ENCODE measurements around the gene BLOC1S1. TPM values are rescaled to one million over a fixed set of nuclear protein-coding genes. Genes with fewer than 3 reads are reported as not detected.

Gene BLOC1S1
- total RNA-seq, 1 donor from 2014 or later = 134 TPM

DNA sequence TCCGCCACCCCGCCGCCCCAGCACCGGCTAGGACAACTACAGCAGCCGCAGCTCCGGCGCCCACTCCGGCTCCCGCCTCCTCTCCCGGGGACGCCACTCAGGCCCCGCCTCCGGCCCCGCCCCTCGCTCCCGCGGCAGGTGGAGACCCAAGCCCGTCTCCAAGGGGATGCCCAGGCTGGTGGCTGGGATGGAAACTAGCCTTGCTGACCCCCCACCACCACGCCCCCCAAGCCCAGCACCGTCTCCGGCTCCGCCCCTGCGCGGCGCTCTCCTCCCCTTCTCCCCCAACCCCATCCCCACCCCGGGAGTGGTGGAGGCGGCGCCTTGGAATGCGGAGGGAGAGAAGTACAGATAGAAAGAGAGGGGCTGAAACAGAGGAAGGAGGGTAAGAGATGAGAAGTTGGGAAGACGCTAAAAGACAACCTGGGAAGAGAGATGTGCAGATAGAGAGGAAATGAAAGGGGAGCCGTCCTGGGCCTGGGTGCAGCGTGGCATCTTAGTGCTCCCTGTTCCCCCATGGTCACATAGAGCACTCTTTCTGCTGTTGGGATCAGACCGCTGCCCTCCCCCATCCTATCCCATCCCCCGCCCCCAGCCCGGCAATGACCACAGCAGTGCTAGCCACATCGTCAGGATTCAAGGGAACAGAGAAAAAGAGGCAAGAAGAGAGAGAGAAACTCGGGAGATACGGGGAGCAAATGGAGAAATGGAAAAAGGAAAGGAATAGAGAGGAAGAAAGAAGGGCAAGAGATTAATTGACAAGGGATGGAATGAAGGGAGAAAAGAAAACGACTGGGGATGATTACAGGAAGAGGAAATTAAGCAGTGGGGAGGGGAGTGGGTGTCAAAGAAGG is 7.8 kb upstream of the BLOC1S1 start, which contains the start of gene ITGA7:
Gene ITGA7, minus strand, starts transcription at position 64 of the 854 bp plus-strand sequence. CDS start 222 bp downstream, outside the sequence.
- H3K36me3 ChIP-seq = no peaks in the 10 kb centered on the region
- peaks cover 21% of the 10 kb centered on the region for H3K4me1 ChIP-seq
- peak within 1 kb of the TSS; percentile 65 for H3K4me3 ChIP-seq
- no peaks in the 10 kb centered on the region for H3K9me3 ChIP-seq
- H3K27me3 ChIP-seq (ENCODE audit: low read depth) = peaks cover 14% of the 10 kb centered on the region
- intact Hi-C loops (cut with DNase I) = no loop called here
- H3K27ac ChIP-seq = no peak within 1 kb of the TSS
- peak; percentile 80 to 87 for ATAC-seq
- TF ChIP-seq, protein P1, sequence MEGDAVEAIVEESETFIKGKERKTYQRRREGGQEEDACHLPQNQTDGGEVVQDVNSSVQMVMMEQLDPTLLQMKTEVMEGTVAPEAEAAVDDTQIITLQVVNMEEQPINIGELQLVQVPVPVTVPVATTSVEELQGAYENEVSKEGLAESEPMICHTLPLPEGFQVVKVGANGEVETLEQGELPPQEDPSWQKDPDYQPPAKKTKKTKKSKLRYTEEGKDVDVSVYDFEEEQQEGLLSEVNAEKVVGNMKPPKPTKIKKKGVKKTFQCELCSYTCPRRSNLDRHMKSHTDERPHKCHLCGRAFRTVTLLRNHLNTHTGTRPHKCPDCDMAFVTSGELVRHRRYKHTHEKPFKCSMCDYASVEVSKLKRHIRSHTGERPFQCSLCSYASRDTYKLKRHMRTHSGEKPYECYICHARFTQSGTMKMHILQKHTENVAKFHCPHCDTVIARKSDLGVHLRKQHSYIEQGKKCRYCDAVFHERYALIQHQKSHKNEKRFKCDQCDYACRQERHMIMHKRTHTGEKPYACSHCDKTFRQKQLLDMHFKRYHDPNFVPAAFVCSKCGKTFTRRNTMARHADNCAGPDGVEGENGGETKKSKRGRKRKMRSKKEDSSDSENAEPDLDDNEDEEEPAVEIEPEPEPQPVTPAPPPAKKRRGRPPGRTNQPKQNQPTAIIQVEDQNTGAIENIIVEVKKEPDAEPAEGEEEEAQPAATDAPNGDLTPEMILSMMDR (IDR thresholded peaks at IDR 0.05) = no peak
- peak; percentile 80 for DNase-seq

DNA sequence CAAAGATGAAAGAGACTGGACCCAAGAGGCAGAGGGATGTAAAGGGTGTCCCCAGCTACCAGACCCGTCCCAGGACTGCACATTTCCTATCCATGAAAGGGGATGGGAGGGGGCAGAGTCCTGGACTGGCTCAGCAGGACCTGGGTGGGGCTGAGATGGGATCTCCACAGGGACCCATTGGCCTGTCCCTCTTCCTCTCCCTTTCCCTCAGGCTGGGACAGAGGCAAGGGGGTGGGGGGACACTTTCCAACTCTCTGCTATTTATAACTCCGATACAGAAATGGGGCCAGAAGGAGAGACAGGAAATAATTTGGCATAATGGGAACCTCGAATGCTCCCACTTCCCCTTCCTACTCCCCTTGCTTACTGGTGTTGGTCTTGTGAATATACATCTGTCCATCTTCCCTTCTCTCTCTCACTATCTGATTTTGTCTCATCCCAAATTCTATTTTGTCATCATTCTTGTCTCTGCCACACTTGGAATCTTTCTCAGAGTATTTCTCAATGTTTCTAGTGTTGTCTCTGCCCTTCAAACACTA is 7.1 kb upstream of the BLOC1S1 start:
- no peaks in the 10 kb centered on the region for H3K36me3 ChIP-seq
- DNase-seq (no peak), ATAC-seq (peak in 1 of 2 donors; percentile 14)
- H3K4me3 ChIP-seq = no peak overlapping the region
- TF ChIP-seq, protein P1 (IDR thresholded peaks at IDR 0.05) = no peak
- H3K27ac ChIP-seq = no peak overlapping the region
- H3K27me3 ChIP-seq (ENCODE audit: low read depth) = peaks cover 14% of the 10 kb centered on the region
- no peaks in the 10 kb centered on the region for H3K9me3 ChIP-seq
- intact Hi-C loops (cut with DNase I) = no loop called here
- peaks cover 21% of the 10 kb centered on the region for H3K4me1 ChIP-seq

DNA sequence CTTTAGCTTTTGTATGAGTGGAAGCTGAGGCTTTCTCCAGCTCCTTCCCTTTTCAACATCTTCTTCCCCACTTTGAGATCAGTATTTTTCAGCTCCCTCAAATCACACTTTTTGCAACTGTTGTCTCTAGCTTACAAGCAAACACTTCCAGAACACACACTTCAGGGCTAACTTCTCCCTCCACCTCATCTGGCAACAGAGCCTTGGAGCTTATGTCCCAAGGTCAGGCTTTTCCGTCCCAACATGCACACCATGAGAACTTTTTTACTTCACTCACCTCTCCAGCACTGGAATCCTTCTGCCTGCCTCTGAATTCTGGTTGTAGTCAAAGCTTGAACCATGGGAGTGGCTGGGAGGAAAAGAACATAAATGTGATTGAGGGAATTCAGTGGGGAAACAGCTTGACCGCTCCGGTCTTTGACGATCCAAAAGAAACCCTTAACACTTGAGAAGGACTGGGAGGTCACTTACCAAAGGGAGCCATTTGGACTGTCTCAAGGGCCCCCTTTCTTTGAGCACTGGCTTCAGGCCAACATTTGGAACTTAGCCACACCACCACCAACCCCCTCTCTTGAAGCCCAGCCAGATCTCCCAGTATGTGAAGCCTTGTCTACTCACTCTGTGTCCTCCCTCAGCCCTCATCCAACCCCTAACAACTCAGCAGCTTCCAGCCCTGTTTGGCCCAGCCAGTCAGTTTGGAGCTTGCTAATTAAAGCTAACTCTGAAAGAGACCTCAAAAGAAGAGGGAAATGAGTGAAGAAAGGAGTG is 3.9 kb upstream of the BLOC1S1 start:
- intact Hi-C loops (cut with DNase I) = no loop called here
- no peaks in the 10 kb centered on the region for H3K36me3 ChIP-seq
- peaks cover 33% of the 10 kb centered on the region for H3K4me1 ChIP-seq
- TF ChIP-seq, protein P1 (IDR thresholded peaks at IDR 0.05) = no peak
- ATAC-seq (no peak), DNase-seq (no peak)
- H3K27ac ChIP-seq = no peak overlapping the region
- H3K27me3 ChIP-seq (ENCODE audit: low read depth) = peaks cover 6% of the 10 kb centered on the region
- no peaks in the 10 kb centered on the region for H3K9me3 ChIP-seq
- H3K4me3 ChIP-seq = no peak overlapping the region

DNA sequence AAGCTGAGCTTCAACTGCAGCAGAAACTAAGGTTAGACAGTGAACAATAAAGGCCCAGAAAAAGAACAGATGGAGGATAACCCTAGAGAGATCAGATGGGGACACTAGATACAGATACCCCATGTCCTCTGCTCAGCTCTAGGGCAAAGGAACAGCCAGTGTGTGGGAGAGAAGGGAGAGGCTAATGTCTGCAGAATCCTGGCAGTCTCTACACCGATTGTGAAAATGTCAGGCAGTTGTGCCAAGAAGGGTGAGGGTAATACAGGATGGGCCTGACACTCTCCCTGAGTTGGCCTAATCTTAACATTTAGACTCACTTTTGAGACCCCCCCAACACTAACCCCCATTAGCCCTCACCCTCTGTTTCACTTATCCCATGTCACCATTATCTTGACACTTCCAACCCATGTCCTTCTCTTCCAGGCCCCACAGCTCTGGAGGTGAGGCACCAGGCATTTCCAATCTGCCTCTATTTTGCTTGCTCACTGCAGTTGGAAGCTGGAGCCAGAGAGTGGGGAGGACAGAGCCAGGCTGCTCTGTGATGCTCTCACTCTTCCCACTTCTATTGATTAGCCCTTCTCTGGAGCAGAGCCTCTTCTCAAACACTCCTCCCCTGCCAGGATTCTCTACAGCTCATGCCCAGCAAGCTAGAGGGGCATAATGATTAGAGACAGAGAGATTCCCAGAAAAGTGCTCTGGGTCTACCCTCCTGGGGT is 3.0 kb upstream of the BLOC1S1 start:
- no peak for ATAC-seq

More for the DNA sequence above, 3.0 kb upstream of the BLOC1S1 start:
- no peak overlapping the region for H3K4me3 ChIP-seq
- H3K9me3 ChIP-seq = no peaks in the 10 kb centered on the region
- no peak for DNase-seq
- no peak overlapping the region for H3K27ac ChIP-seq
- intact Hi-C loops (cut with DNase I) = no loop called here
- peaks cover 36% of the 10 kb centered on the region for H3K4me1 ChIP-seq
- peaks cover under 1% of the 10 kb centered on the region for H3K36me3 ChIP-seq
- no peaks in the 10 kb centered on the region for H3K27me3 ChIP-seq (ENCODE audit: low read depth)
- TF ChIP-seq, protein P1 (IDR thresholded peaks at IDR 0.05) = no peak

All from lower lobe of right lung (tissue), 2 donors.